A673 (cell line): ENCODE data around the gene SYNE1. TPM values are rescaled to one million over a fixed set of nuclear protein-coding genes. Genes with fewer than 3 reads are reported as not detected.

ENCODE experiments used
- BruUV-seq: library from RNA; stranded (reverse); fragments of 400-500 nt; replicated peaks from 2 replicates; lab custom pipeline; 2021; lab: Mats Ljungman, UMichigan
- CTCF ChIA-PET: fragments of 300-600 bp; sonication (Branson Sonifier 250); formaldehyde crosslinking; loops from one replicate; lab custom pipeline; 2022; ENCODE audit warnings: antibody characterized with exemption; lab: Charles Lee
- POLR2A ChIA-PET: fragments of 300-600 bp; sonication (Branson Sonifier 250); formaldehyde crosslinking; loops from one replicate; lab custom pipeline; 2022; ENCODE audit warnings: antibody characterized with exemption; ENCODE audit not compliant: low non-redundant PET; lab: Charles Lee
- DNase-seq: peaks from one replicate; pipeline ENCODE4 v3.0.0-alpha.2; 2015; ENCODE audit warnings: low spot score
- H3K27ac ChIP-seq: fragments of 200-600 bp; sonication (generic); 2 replicates; pipeline ENCODE4 v1.5.1; 2016; ENCODE audit warnings: mixed run types, low read depth, mild to moderate bottlenecking, mixed read lengths, antibody characterized with exemption, low read length; ENCODE audit not compliant: poor library complexity, severe bottlenecking
- H3K27me3 ChIP-seq: fragments of 200-600 bp; sonication (generic); replicated peaks from 2 replicates; pipeline ENCODE4 v1.6.1; 2017; ENCODE audit warnings: mixed run types, low read depth, mild to moderate bottlenecking, mixed read lengths, antibody characterized with exemption, low read length; ENCODE audit not compliant: insufficient read depth, poor library complexity
- H3K36me3 ChIP-seq: fragments of 200-600 bp; sonication (generic); 2 replicates; pipeline ENCODE4 v1.6.1; 2016; ENCODE audit warnings: mixed run types, mild to moderate bottlenecking, mixed read lengths, antibody characterized with exemption, low read length; ENCODE audit not compliant: insufficient read depth, poor library complexity, severe bottlenecking
- H3K4me1 ChIP-seq: fragments of 200-600 bp; sonication (generic); 2 replicates; pipeline ENCODE4 v1.6.1; 2017; ENCODE audit warnings: mixed run types, mild to moderate bottlenecking, mixed read lengths, antibody characterized with exemption, low read length; ENCODE audit not compliant: insufficient read depth, poor library complexity, severe bottlenecking
- H3K4me3 ChIP-seq: fragments of 200-600 bp; sonication (generic); 2 replicates; pipeline ENCODE4 v1.5.1; 2016; ENCODE audit warnings: low read depth, mixed run types, mild to moderate bottlenecking, mixed read lengths, low read length; ENCODE audit not compliant: poor library complexity, severe bottlenecking
- H3K9me3 ChIP-seq: fragments of 200-600 bp; sonication (generic); 2 replicates; pipeline ENCODE4 v1.6.1; 2016; ENCODE audit warnings: mixed run types, low read depth, mild to moderate bottlenecking, mixed read lengths, antibody characterized with exemption, low read length; ENCODE audit not compliant: poor library complexity, severe bottlenecking
- CTCF ChIP-seq: fragments of 300-800, 200-600 bp; sonication (generic); conservative IDR thresholded peaks from 2 replicates; pipeline ENCODE4 v1.5.1; 2017; ENCODE audit warnings: low read depth, mild to moderate bottlenecking, antibody characterized with exemption, low read length, moderate library complexity, mixed read lengths
- EZH2 ChIP-seq: fragments of 200-600 bp; sonication (generic); IDR thresholded peaks from 2 replicates; pipeline ENCODE4 v1.6.1; 2017; ENCODE audit warnings: borderline replicate concordance, low read depth, mild to moderate bottlenecking, mixed read lengths, antibody characterized with exemption, low read length; ENCODE audit not compliant: poor library complexity, severe bottlenecking
- intact Hi-C: fragments of 100-400 bp; cut with micrococcal nuclease; formaldehyde crosslinking; loops from one replicate; pipeline ENCODE4 v1.10.0; 2022; ENCODE audit not compliant: unreplicated experiment
- total RNA-seq: library from RNA; stranded (reverse); gene quantifications from 2 replicates; pipeline ENCODE4 v1.2.3, GENCODE V29; 2021

The SYNE1 gene
- total RNA-seq, 1 experiment from 2014 or later, result 12.1 TPM

DNA sequence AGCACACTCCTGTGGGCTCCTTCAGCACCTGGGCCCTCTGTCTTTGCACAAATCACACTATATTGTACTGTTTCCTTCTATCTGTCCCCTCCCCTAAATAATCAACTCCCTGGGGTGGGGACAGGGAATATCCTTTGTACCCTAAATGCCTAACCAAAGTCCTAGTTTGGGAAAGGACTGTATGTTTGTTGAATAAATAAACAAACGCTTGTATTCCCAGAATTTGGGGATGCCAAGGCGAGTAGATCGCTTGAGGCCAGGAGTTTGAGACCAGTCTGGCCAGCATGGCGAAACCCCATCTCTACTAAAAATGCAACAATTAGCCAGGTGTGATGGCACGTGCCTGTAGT, 322.7 kb downstream of the SYNE1 start:
- no TSS peak for BruUV-seq
- no peaks in the 10 kb centered on the region for H3K36me3 ChIP-seq
- DNase-seq, result no peak
- POLR2A ChIA-PET, result no interaction called here
- no peaks in the 10 kb centered on the region for H3K4me1 ChIP-seq
- intact Hi-C loops, result no loop called here
- no peaks in the 10 kb centered on the region for H3K9me3 ChIP-seq
- no peak for TF ChIP-seq CTCF
- no peak for TF ChIP-seq EZH2
- CTCF ChIA-PET, result no interaction called here
- H3K27me3 ChIP-seq, result no peaks in the 10 kb centered on the region
- no peak overlapping the region for H3K4me3 ChIP-seq
- no peak overlapping the region for H3K27ac ChIP-seq

DNA sequence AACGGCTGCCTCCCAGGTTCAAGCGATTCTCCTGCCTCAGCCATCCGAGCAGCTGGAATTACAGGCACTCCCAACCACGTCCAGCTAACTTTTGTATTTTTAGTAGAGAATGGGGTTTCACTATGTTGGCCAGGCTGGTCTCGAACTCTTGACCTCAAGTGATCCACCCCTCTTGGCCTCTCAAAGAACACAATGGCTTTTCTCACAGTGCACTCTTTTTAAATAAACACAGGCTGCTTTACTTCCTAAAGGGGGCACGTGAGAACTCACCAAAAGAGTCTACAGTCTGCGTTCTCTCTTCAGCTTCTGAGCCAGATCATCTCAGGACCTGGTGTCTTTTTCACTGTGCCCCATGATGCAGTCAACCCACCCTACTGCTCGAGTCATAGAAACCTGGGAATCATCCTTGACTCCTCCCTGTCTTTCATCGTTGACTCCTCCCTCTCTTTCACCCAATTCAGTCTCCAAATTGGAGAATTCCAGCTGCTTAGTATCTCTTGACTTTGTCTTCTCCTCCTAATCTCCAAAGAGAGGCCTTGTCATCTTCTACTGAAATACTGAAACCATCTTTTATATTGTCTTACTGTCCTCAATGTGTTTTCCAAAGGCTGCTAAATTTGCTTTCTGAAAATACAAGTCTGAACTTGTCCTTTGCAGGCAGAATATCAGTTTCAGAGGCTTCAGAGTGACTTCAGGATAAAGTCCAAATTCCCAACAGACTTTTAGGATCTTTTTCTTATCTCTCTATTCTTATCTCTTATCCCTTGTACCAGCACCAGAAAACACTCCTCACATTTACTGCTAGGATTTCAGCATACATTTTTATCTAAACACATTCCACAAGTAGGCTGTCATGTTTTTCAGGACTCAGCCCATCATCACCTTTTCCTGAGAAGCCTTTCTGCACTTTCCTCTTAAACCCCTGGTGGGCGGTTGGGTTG, 323.4 kb downstream of the SYNE1 start:
- ChIA-PET POLR2A (no interaction called here), CTCF (no interaction called here)
- no peaks in the 10 kb centered on the region for H3K9me3 ChIP-seq
- H3K4me1 ChIP-seq, result no peaks in the 10 kb centered on the region
- TF ChIP-seq EZH2, result no peak
- intact Hi-C loops, result no loop called here
- H3K36me3 ChIP-seq, result no peaks in the 10 kb centered on the region
- no peak overlapping the region for H3K27ac ChIP-seq
- no peaks in the 10 kb centered on the region for H3K27me3 ChIP-seq
- no peak for DNase-seq
- no peak overlapping the region for H3K4me3 ChIP-seq
- no TSS peak for BruUV-seq

DNA sequence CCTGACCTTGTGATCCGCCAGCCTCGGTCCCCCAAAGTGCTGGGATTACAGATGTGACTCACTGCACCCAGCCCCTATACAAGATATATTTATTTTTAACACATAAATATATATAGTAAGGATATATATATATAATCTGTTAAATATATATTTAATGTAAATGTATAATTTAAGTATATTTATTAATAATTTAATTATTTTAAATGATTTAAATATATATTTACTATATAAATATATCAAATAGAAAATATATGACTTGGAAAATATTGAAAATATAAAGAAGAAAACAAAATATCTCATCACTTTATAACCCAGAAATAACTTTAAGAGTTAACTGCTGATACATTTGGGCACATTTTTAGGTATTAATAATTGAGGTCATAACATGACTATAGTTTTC, 324.7 kb downstream of the SYNE1 start:
- CTCF ChIA-PET, result no interaction called here

More for the DNA sequence above, 324.7 kb downstream of the SYNE1 start:
- intact Hi-C loops, result no loop called here
- POLR2A ChIA-PET, result no interaction called here
- Histone ChIP-seq H3K4me1 (no peaks in the 10 kb centered on the region), H3K27ac (no peak overlapping the region), H3K9me3 (no peaks in the 10 kb centered on the region), H3K4me3 (no peak overlapping the region), H3K27me3 (no peaks in the 10 kb centered on the region), H3K36me3 (no peaks in the 10 kb centered on the region)
- TF ChIP-seq EZH2, result no peak
- TF ChIP-seq CTCF, result no peak
- no peak for DNase-seq
- no TSS peak for BruUV-seq
